Neuron (in vitro differentiated cells): ENCODE measurements around the gene SPNS3.

Source experiments
- H2AFZ ChIP-seq: one replicate; pipeline ENCODE4 v1.6.1; 2013; ENCODE audit warnings: low read depth, mild to moderate bottlenecking, inconsistent platforms, low read length, moderate library complexity
- H3K27me3 ChIP-seq: one replicate; pipeline ENCODE4 v1.6.1; 2013; ENCODE audit warnings: low read length; ENCODE audit not compliant: insufficient read depth
- H3K36me3 ChIP-seq: one replicate; pipeline ENCODE4 v1.6.1; 2013; ENCODE audit warnings: low read length; ENCODE audit not compliant: insufficient read depth
- H3K4me1 ChIP-seq: one replicate; pipeline ENCODE4 v1.6.1; 2013; ENCODE audit warnings: low read length; ENCODE audit not compliant: insufficient read depth
- H3K4me3 ChIP-seq: 2 replicates; pipeline ENCODE4 v1.5.1; 2013; ENCODE audit warnings: mild to moderate bottlenecking, low read length, moderate library complexity
- H3K9me3 ChIP-seq: one replicate; pipeline ENCODE4 v1.6.1; 2013; ENCODE audit warnings: low read length

Gene SPNS3

DNA sequence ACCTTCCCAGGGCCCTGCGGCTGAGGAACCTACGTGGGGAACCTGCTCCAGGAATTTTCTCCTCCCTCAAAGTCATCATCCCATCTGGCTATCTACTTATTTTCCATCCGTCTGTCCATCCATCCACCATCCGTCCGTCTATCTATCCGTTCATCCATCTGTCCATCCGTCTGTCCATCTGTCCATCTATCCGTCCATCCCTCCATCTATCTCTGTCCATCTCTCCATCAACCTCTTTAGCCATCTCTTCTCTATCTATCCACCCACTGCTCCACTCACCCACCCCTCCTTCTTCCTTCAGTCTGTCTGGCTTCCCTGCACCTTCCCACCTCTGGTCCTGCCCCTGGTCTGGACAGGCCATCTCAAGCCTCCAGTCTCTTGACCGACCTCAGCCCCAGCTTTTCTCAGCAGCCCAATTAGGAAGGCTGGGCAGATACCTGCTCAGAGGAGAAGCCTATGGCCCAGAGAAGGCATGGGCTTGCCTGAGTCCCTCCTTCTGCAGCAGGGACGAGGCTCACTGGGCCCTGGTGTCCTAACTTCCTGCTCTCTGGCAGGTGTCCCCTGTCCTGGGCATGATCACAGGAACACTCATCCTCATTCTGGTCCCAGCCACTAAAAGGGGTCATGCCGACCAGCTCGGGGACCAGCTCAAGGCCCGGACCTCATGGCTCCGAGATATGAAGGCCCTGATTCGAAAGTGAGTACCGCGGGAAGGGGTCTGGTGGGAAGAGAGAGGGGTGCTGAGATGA is 98.4 kb downstream of the SPNS3 start:
- Histone ChIP-seq H3K9me3 (no peaks in the 10 kb centered on the region), H3K4me3 (no peak overlapping the region), H3K36me3 (no peaks in the 10 kb centered on the region), H3K27me3 (peaks cover 2% of the 10 kb centered on the region), H2AFZ (no peak overlapping the region), H3K4me1 (peaks cover 13% of the 10 kb centered on the region)

DNA sequence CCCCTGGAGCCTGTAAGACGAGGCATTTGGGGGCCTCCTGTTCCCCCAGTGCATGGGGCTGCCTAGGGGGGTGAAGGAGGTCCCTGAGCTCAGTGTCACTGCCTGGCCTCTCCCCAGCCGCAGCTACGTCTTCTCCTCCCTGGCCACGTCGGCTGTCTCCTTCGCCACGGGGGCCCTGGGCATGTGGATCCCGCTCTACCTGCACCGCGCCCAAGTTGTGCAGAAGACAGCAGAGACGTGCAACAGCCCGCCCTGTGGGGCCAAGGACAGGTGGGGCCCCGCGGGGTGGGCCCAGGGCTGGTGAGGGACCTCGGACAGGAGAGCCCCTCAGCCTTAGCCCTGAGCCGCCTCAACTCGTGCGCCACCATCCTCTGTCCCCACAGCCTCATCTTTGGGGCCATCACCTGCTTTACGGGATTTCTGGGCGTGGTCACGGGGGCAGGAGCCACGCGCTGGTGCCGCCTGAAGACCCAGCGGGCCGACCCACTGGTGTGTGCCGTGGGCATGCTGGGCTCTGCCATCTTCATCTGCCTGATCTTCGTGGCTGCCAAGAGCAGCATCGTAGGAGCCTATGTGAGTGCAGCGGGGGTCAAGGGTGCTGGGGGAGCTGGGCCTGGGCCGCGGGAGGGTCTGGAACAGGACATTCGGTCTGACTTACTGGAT is 99.3 kb downstream of the SPNS3 start:
- peaks cover 5% of the 10 kb centered on the region for H3K36me3 ChIP-seq
- H3K4me3 ChIP-seq = no peak overlapping the region
- H3K27me3 ChIP-seq = peaks cover 2% of the 10 kb centered on the region
- H3K9me3 ChIP-seq = no peaks in the 10 kb centered on the region
- peaks cover 13% of the 10 kb centered on the region for H3K4me1 ChIP-seq
- no peak overlapping the region for H2AFZ ChIP-seq

DNA sequence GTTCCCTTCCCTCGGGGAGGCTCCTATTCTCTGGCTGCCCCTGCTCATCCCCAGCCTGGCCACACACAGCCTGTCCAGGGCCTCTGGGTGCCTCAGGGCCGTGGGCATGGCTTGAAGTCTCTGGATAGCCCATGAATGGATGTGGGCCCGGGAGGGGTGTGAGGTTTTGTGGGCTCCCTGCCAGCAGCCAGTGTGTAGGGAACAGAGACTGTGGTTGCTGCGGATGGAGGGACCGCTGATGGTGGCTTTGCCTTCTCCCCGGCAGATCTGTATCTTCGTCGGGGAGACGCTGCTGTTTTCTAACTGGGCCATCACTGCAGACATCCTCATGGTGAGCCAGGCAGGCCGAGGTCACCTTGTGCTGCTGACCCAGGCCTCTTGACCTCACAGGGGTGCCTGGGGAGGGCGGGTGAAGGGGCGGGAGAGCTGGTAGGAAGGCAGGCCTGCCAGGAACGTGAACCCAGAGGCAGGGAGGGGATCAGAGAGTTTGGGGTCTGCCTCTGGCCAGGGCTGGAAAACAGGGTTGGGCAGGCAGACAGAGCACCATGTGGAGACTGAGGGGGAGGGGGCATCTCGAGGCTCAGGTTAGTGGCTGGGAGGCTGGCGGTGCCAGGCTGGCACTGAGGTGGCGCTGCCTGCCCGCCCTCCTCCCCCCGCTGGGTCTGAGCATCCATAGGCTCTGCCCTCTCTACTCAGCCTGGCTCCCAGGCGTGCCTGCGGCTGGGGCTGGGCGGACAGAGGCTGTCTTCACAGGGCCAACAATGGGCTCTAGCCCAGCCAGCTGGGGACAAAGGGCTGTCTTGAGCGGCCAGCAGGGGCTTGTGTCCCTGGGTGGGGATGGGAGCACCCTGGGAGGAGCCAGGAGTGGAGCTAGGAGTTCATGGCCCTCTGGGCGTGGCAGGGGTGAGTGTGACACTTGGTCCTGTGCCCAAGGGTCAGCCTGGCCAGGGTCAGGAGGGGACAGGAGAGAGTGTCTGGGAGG is 100.1 kb downstream of the SPNS3 start:
- H3K36me3 ChIP-seq = peaks cover 11% of the 10 kb centered on the region

DNA sequence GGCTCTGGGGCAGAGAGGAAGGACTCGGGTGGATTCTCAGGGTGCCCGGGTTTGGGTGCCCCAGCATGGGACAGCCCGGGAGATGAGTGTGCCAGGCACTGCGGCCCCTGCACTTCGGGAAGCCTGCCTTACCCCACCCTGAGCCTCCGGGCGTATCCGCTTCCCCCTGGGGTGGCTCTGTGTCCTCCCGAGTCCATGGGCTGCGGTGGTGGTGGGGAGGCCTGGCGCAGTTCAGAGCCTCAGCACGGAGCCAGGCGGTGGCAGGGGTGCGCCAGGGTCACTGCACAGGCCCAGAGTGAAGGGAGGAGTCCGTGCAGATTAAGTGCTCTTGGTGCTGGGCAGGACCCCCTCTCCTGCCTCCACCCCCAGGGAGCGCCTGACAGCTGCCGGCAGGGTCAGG is 100.8 kb downstream of the SPNS3 start:
- Histone ChIP-seq H3K4me3 (no peak overlapping the region), H3K9me3 (no peaks in the 10 kb centered on the region), H3K36me3 (peaks cover 18% of the 10 kb centered on the region), H3K4me1 (peaks cover 13% of the 10 kb centered on the region), H3K27me3 (peaks cover 2% of the 10 kb centered on the region), H2AFZ (no peak overlapping the region)

More for the DNA sequence above, 100.1 kb downstream of the SPNS3 start:
- peaks cover 2% of the 10 kb centered on the region for H3K27me3 ChIP-seq
- no peak overlapping the region for H2AFZ ChIP-seq
- H3K4me1 ChIP-seq = peaks cover 13% of the 10 kb centered on the region
- no peak overlapping the region for H3K4me3 ChIP-seq
- no peaks in the 10 kb centered on the region for H3K9me3 ChIP-seq

DNA sequence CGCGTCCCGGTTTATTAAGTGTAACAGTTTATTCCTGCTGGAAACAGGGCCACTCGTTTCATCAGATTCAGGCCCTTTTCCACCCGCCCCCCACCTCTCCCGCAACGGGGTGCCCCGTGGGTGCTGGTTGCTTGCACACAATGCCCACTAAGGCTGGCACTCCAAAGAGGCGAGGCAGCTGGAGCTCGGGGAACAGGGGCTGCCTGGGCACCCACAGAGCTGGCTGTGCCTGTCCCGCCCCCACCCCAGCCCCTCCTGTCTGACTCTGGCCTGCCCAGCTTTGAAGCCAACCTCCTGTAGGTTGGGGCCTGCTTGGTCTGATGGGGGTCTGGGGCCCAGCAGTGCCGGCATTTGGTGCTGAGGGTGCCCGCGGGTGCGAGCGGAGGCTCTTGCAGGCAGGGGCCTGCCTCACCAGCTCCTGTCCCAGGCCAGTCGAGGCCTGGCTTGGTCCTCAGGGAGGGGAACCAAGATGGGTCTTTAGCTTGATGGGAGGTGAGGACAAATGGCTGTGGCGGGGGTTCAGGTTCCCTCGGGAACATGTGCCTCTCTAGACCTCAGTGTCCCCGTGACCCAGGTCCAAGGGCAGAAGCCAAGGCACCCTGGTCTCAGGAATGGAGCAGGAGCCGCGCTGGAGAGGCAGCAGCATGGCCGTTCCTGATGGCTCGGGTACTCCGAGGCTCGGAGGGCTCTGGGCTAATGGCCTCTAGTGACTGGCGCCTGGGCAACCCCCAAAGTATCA is 101.4 kb downstream of the SPNS3 start:
- no peaks in the 10 kb centered on the region for H3K9me3 ChIP-seq
- peaks cover 13% of the 10 kb centered on the region for H3K4me1 ChIP-seq
- H3K4me3 ChIP-seq = no peak overlapping the region
- H3K36me3 ChIP-seq = peaks cover 19% of the 10 kb centered on the region
- H2AFZ ChIP-seq = no peak overlapping the region
- peaks cover 2% of the 10 kb centered on the region for H3K27me3 ChIP-seq

DNA sequence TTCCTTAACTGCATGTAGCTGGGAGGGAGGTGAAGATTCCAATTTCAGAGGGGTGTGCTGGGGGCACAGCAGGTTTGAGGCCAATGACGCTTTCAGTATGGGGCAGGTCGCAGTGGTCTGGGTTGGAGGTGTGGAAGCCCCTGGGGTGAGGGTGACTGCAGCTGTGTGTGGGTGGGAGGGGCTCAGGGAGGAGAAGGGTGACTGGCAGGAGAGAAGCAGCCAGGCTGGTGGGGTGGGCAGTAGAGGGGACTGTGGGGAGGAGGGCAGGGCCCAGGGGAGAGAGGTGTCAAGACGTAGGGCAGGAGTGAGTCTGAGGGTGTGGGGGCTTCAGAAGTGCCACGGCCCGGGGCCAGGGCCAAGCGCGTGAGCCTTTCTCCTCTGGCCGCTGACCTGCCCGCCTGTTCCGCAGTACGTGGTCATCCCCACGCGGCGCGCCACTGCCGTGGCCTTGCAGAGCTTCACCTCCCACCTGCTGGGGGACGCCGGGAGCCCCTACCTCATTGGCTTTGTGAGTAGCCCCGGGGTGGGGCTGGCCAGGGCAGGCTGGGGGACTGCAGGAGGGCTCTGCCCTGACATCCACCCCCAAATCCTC is 102.0 kb downstream of the SPNS3 start:
- peaks cover 13% of the 10 kb centered on the region for H3K4me1 ChIP-seq
- H2AFZ ChIP-seq = no peak overlapping the region
- H3K9me3 ChIP-seq = no peaks in the 10 kb centered on the region
- H3K36me3 ChIP-seq = peaks cover 23% of the 10 kb centered on the region
- H3K4me3 ChIP-seq = no peak overlapping the region
- peaks cover 2% of the 10 kb centered on the region for H3K27me3 ChIP-seq

DNA sequence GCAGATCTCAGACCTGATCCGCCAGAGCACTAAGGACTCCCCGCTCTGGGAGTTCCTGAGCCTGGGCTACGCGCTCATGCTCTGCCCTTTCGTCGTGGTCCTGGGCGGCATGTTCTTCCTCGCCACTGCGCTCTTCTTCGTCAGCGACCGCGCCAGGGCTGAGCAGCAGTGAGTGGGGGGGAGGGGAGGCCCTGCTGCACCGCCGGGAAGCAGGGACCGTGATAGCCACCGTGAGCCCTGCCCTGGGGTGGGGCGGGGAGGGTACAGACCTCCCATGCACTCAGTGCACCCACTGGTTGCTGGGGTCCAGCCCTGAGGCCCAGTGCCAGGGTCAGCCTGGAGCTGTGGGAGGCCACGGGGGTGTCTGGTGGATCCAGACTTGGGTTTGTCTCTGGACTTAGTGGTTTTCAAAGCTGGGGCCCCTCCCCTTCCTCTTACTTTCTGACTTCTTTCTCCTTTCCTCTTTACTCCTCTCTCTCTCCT is 102.6 kb downstream of the SPNS3 start:
- Histone ChIP-seq H3K4me3 (no peak overlapping the region), H3K27me3 (peaks cover 2% of the 10 kb centered on the region), H3K4me1 (peaks cover 13% of the 10 kb centered on the region)

DNA sequence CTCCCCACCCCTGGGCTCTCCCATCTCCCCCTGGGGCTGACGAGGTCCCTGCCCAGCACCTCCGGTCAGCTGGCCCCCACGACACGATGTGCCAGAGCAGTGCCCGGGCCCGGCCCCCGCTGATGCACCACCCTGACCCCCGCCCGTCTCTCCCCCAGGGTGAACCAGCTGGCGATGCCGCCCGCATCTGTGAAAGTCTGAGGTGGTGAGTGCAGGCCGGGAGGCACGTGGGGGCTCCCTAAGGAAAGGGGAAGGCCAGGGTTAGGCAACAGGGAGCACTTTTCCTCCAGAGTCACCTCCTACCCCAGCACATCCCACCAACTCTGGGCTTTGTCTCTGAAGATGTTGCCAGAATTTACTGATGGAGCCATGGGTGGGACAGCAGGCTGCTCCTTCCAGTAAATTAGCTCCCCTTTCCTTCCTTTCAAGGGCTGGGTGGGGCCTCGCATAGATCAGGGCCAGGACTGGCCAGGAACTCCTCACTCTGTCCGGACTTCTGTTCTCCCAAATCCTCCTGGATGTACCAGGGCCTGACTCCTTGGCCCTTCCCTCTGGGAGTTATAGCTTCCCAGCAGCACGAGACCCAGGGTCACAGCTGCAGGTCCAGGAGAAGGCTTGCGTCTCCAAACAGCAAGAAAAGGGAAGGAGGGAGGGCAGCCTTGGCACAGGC is 103.1 kb downstream of the SPNS3 start:
- H3K27me3 ChIP-seq = peaks cover 2% of the 10 kb centered on the region
- H3K9me3 ChIP-seq = no peaks in the 10 kb centered on the region
- H3K4me3 ChIP-seq = no peak overlapping the region
- H2AFZ ChIP-seq = no peak overlapping the region
- H3K4me1 ChIP-seq = peaks cover 13% of the 10 kb centered on the region
- H3K36me3 ChIP-seq = peaks cover 30% of the 10 kb centered on the region

More for the DNA sequence above, 102.6 kb downstream of the SPNS3 start:
- H2AFZ ChIP-seq = no peak overlapping the region
- peaks cover 25% of the 10 kb centered on the region for H3K36me3 ChIP-seq
- no peaks in the 10 kb centered on the region for H3K9me3 ChIP-seq
